ENCODE data around the gene MEIOB.
"Not testable (repeated sequence)": the region's sequence is repeated elsewhere in the genome, so short reads cannot be mapped to it uniquely, and the experiment has no call there.

Gene MEIOB, protein sequence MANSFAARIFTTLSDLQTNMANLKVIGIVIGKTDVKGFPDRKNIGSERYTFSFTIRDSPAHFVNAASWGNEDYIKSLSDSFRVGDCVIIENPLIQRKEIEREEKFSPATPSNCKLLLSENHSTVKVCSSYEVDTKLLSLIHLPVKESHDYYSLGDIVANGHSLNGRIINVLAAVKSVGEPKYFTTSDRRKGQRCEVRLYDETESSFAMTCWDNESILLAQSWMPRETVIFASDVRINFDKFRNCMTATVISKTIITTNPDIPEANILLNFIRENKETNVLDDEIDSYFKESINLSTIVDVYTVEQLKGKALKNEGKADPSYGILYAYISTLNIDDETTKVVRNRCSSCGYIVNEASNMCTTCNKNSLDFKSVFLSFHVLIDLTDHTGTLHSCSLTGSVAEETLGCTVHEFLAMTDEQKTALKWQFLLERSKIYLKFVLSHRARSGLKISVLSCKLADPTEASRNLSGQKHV
- total RNA-seq: 0 reads per million in 4 experiments

DNA sequence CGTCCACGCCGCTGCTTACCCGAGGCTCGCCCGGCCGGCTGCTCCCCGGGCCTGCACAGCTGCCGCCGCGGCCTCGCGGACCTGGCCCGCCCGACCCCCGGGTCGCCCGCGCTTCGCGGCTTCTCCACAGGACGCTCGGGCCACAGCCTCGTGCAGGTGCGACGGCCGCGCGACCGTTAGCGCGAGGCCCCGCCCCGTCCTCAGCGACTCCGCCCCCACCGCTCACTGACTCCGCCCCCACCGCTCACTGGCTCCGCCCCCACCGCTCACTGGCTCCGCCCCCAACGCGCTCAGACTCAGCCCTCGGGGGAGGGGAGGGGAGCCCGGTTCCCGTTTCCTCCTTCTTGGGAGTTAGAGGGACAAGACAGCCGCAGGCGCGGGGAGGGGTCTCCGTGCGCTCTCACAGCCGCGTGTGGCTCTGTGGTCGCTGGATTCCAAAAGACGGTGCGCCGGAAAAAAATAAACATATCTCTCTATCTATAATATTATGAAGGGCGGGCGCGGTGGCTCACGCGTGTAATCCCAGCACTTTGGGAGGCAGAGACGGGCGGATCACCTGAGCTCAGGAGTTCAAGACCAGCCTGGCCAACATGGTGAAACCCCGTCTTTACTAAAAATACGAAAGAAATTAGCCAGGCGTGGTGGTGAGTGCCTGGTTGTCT lies at the start of gene MEIOB:
Gene MEIOB (minus strand): TSS at position 191 of the 662 bp plus-strand sequence. CDS start 3,989 bp downstream, outside the sequence.
- peak; percentile 34 for DNase-seq

DNA sequence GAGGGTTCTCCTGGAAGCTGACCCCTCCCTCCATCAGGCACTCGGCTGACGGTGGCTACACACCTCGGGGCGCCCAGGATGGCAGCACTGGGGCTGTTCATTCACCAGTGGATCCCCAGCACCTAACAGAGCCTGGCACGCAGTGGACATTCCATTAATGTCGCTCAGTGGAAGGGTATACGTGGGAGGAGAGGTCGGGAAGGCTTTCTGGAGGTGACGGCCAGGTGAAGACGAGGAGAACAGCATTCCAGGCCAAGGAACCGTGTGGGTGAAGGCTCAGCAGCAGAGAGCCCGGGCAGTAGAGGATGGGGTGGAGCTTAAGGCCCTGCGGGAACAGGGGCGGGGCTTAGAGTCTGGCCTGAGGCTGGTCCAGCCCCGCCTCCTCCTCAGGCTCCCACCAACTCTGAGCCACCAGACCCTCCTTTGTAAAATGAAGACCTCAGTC lies 48.8 kb upstream of the MEIOB start:
- no peak for DNase-seq

DNA sequence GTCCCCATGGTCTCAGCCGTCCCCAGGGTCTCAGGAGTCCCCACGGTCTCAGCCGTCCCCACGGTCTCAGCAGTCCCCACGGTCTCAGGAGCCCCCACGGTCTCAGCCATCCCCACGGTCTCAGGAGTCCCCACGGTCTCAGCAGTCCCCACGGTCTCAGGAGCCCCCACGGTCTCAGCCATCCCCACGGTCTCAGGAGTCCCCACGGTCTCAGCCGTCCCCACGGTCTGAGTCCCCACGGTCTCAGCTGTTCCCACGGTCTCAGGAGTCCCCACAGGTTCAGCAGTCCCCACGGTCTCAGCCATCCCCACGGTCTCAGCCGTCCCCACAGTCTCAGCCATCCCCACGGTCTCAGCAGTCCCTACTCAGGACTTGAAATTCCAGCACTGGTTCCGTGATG lies 48.2 kb upstream of the MEIOB start:
- not testable (repeated sequence) for DNase-seq

DNA sequence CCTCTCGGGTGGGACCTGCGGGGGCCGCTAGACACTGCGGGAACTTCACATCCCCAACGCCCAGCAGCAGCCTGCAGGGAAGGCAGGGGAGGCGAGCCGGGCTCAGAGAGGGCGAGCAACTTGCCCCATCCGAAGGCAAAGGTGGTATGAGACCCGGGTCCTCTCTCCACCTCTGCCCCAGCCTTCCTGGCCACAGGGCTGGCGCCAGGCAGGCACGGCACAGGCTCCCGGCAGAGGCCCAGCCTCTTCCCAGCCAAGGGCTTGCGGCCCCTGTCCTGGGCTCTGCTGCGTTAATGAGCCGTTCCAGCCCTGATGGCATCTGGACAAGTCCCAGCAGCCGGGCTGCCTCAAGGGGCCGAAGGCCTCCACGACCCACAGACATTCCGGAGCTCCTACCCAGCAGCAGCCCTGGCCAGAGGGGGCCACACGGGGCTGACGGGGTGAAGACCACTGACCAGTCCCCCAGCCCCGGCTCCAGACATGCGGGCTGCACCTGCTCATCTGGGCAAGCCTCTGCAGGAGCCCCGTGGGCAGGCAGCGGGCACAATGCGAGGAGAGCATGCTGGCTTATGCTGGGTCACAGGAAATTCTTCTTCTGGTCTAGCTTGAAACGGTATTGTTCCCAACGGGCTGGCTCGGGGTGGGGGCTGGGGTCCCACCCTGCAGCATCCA lies 47.5 kb upstream of the MEIOB start:
- DNase-seq: no peak

DNA sequence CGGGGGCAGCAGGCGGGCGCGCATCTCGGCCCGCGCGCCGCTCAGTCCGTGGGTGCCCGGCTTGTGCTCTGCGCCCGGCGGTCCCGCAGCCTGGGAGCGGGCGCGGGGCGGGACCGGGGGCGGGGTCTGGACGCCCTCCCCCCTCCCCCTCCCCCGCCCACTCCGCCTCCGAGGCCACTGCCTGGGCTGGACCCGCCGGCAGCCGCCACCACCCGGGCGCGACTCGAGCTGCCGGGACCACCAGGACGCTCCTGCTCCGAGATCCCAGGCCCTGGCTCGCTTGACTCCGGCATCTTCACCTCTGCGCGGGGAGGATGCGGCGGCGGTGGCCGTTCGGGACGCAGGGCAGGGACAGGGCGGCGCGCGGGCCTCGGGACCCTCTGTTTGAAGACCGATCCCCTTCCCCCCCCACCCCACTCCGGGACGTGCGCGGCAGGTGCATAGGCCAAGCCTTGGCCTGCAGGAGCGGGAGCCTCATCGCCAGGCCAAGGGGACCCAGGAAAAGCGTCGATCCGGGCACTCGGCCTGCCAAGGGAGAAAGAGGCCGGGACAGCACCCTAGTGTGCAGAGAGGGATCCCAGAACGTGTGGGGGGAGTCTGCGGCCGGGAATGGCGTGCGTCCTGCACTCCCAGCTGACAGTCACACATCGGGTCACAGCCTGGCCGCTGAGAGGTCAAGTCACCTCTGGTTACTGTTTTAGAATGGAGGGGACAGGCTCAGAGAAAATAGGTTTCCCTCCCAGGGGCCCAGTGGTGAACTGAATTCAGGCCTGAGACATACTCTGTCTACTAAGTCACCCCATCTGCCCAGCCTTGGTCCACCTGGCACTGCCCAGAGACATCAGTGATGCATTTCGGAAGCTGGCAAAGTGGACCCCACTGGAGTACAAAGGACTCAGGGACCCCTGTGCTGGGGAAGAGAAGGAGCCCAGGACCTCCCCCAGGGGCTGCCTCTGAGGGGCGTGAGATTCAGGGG lies 46.7 kb upstream of the MEIOB start, which contains the start of gene HS3ST6:
Gene HS3ST6 (minus strand): TSS at position 65 of the 976 bp plus-strand sequence. CDS start 92 bp downstream, outside the sequence.
- DNase-seq: no peak

DNA sequence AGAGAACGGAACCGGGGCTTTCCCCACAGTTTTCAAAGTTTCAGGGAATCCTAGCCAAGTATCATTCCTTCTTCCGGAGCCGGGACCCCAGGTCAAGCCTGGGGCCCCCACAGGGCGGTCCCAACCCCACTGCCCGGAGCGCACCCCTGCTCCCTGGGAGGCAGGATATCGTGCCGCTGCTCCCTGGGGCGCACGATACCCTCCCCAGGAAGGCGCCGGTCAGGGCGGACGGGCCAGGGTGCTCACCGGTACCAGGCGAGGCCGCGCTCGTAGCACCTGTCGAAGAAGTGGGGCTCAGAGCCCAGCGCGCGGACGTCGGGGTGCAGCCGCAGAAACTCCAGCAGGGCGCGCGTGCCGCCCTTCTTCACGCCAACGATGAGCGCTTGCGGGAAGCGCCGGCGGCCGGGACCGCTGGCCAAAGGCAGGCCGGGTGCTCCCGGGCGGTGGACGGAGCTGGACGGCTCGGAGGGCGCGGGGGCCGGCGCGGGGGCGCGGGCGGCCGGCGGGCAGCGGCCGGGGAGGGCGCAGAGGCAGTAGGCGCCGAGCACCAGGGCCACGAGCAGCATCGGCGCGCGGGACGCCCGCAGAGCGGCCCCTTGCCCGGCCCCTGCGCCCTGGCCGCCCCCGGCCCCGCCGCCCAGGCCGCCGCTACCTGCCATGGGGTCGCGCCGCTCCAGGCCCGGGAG lies 45.8 kb upstream of the MEIOB start:
- no peak for DNase-seq

DNA sequence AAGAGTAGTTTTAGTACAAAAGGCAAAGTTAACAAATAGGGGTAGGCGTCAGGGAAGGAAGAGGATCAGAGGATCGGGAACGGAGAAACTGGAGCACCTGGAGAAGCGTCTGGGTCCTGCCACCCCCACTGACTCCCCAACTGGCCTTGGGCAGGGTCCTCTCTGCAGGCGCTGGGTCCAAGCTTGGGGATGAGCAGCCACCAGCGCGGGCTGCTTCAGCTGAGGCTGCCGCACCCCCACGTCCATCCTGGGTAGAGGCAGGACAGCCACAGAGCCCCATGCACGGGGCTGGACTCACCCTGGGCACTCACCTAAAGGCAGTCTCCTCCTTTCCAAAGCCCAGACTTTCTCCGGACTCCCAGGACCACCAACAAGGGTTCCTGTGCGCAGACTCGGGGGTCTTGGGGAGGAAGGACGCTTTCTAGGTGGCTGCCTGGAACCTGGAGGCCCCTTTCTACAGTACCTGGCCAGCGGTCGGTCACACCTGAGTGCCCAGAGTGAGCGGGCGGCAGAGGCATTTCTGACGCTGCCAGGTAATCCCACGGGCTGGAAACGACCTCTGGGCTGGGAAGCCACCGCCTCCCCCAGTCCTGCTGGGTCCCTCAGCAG lies 45.2 kb upstream of the MEIOB start:
- DNase-seq: no peak

DNA sequence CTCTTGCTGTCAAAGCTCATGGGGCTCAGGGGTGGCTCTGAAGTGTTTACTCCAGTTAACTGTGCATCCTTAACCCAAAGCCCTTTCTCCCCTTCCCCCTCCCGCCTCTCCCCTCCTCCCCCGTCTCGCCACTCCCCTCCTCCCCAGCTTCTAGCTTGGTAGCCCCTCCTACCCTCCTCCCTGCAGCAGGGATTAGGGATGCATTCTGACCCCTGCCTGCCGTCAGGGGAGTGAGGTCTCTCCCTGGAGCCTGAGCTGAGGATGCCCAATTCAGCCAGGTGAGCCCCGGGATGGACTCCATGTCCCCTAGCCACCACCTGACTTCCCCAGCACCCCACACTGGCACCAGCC lies 44.7 kb upstream of the MEIOB start:
- no peak for DNase-seq

DNA sequence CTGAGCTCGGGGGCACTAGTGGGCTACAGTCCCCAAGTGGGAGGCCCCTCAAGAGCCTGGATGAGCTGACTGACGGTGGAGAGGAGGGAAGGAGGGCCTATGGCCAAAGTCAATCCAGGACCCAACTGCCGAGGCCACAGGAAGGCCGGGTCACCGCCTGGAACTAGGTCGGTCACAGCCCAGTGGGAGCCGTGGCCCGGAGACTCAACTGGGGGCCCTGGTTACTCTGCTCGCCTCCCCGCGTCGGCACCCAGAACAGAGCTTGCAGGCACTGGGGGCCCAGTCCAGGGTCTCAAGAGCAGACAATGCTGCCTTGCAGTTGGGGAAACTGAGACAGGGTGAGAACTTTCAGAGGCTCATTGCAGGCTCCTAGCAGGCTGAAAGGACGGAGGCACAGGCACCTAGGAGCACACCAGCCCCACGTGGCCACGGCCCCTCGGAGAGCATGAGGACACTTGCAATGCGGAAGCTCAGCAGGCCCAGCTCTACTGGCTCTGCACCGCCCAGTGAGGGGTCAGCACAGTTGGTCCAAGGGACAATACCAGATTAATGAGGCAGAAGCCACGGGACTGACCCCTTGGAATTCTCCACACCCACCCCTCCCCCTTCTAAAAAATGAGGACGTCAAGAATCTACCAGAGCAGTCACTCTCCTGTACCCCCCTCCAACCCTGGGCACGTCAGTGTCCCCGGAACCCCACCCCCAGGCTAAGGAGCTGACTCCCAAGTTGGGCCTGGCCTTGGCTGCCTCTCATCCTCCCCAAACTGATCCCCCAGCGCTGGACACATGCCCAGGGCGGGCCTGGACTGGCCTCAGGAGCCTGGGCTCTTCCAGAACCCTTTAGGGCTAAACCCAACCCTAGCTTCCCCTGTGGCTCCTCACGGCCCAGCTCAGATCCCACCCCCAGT lies 44.0 kb upstream of the MEIOB start:
- no peak for DNase-seq

DNA sequence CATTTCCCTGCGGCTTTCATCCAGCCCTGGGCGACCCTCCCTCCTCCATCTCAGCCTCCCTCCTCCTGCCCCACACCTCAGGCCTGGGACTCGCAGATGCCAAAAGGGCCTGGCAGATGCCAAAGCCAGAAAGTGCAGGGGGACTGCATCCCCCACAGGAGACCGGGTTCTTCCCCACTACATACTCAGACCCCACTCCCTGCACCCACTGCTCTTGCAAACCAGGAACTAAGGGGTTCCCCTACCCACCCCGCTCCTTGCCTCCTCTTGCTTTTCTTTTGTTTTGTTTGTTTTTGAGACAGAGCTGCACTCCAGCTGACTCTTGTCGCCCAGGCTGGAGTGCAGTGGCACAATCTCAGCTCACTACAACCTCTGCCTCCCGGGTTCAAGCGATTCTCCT lies 43.0 kb upstream of the MEIOB start:
- DNase-seq: no peak

DNA sequence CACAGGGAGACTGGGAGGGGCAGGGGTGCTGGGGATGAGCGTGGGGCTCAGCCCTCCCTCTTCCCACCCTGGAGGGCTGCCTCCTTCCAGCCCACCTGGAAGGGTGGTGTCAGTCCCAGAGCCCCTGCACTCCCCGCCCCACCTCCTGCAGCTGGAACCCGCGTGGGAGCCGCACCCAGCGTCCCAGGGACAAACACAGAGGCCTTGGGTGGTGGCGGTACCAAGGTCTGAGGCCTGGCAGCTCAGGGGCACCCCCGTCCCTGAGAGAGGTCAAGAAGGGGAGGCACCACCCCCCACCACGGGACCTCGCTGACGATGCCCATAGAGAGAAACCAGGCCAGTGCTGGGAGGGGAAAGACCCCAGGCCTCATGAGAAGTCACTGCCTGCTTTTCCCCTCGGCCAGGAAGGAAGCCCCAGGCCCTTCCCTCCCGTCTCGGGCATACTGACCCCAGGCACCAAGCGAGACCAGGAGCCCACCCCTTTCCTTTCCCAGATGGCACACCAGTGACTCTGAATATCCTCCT lies 42.2 kb upstream of the MEIOB start:
- DNase-seq: no peak

DNA sequence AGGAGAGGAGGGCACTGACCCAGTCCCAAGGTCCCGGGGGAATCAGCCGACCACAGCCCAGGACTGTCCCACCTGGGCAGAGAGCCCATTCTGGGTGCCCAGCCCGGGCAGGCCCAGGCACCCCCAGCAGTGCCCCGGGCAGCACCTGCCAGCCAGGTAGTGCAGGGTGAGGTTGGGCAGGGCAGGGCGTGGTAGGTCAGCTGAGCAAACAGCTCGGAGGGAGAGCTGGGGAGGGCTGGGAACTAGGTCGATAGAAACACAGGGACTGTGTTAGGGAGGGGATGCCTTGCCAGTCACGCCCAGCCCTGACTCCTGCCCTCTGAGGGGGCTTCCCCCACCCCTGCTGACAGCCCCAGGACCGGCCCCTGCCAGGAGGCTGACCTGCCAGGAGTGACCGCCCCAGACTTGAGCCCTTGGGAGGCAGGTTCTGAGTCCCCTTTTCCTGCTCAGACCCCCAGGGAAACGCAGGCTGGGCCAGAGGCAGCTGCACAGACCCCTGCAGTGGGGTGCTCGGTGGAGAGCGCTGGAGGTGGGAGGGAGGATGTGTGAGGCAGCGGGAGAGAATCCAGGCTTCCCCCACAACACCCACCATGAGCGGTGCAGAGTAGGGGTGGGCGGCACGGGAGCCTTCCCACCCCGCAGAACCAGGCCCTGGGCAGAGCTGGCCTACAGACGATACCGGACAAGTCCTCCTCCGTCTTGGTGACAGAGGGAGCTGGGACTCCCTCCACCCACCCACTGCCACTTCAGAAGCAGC lies 41.5 kb upstream of the MEIOB start:
- DNase-seq: no peak

DNA sequence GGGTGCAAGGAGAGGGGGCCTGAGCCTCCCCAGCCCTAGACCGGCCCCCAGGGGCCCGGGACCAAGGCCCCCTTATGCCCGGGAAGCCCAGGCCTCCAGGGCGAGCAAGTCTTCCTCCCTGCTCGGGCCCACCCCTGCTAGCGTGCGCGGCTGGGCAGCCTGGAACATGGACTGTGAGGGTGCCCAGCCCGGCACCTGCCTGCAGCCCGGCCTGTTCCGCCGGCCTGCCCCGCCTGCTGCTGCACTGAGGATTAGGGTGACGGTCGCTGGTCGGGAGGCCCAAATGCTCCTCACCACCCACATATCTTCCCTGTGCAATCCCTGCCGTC lies 40.2 kb upstream of the MEIOB start:
- no peak for DNase-seq

DNA sequence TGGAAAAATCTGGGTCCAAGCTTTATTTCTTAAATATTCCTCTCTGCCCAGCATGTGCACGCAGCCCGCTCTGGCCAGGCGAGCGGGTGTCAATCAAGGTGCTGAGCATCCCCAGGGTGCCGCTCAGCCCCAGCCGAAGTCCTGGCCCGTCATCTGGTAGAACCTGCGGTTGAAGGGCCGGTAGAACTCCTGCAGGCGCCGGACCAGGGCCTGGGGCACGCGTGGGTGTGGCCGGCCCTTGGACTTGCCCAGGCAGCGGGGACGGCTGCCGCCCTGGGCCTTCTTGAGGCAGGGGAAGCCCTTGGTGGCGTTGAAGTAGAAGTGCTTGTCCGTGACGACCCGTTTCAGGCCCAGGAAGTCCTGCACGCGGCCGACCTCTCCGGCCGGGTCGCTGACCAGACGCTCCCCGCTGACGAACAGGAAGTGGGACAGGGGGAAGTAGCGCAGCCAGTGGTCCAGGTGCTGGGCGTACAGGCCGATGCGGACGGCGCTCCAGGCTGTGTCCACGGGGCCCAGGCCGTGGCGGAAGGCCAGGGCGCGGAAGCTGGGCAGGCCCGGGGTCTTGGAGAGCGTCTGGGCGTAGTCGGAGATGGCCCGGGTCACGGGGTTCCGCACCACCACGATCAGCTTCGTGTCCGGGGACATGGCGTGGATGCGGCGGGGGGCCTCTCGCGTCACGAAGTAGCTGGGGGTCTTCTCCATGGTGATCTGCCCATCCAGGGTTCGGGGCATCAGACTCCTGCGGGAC lies 39.7 kb upstream of the MEIOB start:
- DNase-seq: no peak

DNA sequence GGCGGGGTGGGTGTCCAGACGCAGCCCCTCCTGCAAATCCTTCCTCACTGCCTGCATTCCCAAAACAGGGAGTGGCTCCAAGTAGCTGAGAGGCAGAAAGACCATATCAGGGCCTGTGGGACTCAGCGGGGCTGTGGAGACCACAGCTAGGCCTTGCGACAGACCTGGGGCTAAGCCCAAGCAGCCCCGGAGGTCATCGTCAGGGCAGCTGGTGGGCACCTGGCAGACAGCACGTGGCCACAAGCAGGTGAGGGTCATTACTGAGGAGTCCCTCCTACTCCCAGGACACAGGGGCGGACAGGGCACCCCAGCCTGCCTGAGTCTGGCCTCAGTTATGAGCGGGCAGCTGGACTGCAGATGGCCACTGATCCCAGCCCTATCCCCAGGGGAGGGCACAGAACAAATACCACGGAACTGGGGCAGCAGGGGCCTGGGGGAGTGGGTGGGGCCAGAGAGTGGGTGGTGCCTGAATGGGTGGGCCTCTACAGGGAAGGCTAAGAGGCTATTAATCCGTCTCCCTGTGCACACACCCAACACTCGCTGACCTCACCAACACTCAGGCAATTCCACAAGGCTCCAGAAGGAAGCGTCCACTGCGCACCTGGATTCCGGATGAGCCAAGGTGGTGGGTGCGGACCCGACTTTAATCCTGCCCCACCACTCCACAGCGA lies 37.7 kb upstream of the MEIOB start:
- DNase-seq: no peak

DNA sequence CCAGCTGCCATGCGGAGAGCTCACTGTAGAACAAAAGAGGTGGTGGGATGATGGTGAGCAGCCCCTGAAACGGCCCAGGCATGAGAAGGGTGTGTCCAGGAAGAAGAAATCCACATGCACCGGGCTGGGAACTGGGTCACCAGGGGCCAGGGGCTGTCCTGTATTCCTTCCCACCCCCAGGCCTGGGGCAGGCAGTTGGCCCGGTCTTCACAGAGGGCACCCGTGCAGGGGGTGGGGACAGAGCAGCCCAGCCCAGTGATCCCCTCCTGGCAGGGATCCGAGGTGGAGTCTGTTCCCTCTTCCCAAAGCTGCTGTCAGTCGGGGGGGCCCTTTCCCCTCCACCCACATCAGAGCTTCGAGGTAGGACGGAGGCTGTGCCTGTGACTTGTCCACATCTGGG lies 37.0 kb upstream of the MEIOB start:
- no peak for DNase-seq

DNA sequence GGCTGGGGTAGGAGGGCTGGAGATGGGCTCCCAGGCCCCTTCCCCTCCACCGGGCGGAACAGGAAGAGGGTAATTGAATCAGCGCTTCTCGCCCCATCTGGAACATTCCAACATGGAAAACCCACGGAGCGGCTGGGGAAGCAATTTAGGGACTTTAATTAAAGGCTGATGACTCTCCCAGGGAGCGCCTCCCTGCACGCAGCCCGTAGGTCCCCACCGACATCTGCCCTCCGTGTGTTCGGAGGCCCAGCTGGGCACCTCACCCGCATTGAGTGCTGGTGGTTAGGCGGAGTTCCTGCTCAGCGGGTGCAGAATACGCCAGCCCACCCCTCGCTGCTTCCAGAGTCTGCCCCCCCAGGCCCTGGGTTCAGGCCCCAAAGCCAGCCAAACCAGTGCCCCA lies 36.2 kb upstream of the MEIOB start:
- no peak for DNase-seq
